ENCODE results near the gene SETD5. TPM values are rescaled to one million over a fixed set of nuclear protein-coding genes. Genes with fewer than 3 reads are reported as not detected.

Gene SETD5
- total and polyA plus RNA-seq, 2 of the 4 experiments (the other 2 are of a cell fraction) = 42.7 to 62.9 TPM

- Histone ChIP-seq H3K14ac (replicated peaks; ENCODE audit: low read depth, low read length) (no peak overlapping the region), H3K56ac (ENCODE audit: extremely low read depth, insufficient read depth, low read length) (no peak overlapping the region), H4K8ac (ENCODE audit: low read depth in 2 of 2, low read length in 2 of 2) (no peak overlapping the region), H2BK15ac (ENCODE audit: low read depth, low read length) (no peak overlapping the region), H2AK5ac (ENCODE audit: low read depth, low read length) (no peak overlapping the region), H2BK120ac (ENCODE audit: low read depth, low read length) (no peak overlapping the region), H3K27me3 (ENCODE audit: control insufficient read depth, insufficient read depth, low read length) (no peaks in the 10 kb centered on the region), H4K20me1 (ENCODE audit: insufficient read depth, low read length) (peaks cover 100% of the 10 kb centered on the region), H3K9me1 (ENCODE audit: insufficient read depth, low read length) (peaks cover 11% of the 10 kb centered on the region; the same call in 1 of the 2 replicates), H3K18ac (ENCODE audit: low read depth, low read length) (no peak overlapping the region), H3K27ac (ENCODE audit: insufficient read depth, low read length) (no peak overlapping the region), H3K36me3 (ENCODE audit: control insufficient read depth, insufficient read depth, low read length) (no peaks in the 10 kb centered on the region), H2AK9ac (replicated peaks; ENCODE audit: low read depth, low read length, poor library complexity) (no peak overlapping the region), H3K4ac (ENCODE audit: low read depth, low read length) (no peak overlapping the region), H3K9ac (ENCODE audit: low read depth, low read length) (no peak overlapping the region), H4K91ac (ENCODE audit: insufficient read depth, low read depth, low read length) (no peak overlapping the region), H3K4me2 (ENCODE audit: low read depth, low read length) (no peak overlapping the region), H2BK5ac (ENCODE audit: low read depth, low read length, poor library complexity, severe bottlenecking) (no peak overlapping the region), H2BK20ac (ENCODE audit: low read depth, low read length) (no peak overlapping the region), H4K5ac (ENCODE audit: low read depth, low read length) (no peak overlapping the region), H3K79me1 (ENCODE audit: low read depth in 1 of 2, low read length in 2 of 2) (peaks cover 0 to 19% of the 10 kb centered on the region in 2 experiments; a peak in 2 of 4 replicates), H3K9me3 (ENCODE audit: control insufficient read depth, insufficient read depth, low read length) (no peaks in the 10 kb centered on the region), H2AFZ (replicated peaks; ENCODE audit: low read length, poor library complexity) (no peak overlapping the region), H3K4me1 (ENCODE audit: control insufficient read depth, insufficient read depth, low read length) (peaks cover 3% of the 10 kb centered on the region), H3K23ac (ENCODE audit: low read depth, low read length) (no peak overlapping the region), H3K4me3 (ENCODE audit: insufficient read depth, low read depth, low read length) (no peak overlapping the region)
- CTCF ChIA-PET = no interaction called here
- WGBS, 2 experiments (ENCODE audit: extremely low coverage in 2 of 2, insufficient read length in 1 of 2) = no CpG with 5 or more reads among the region's 1 CpG
- ATAC-seq (ENCODE audit: low read depth) = no peak
- DNase-seq = no peak
- POLR2A ChIA-PET (ENCODE audit: unreplicated experiment) = no interaction called here
- in situ Hi-C loops (cut with MboI; ENCODE audit: low sequenced_read_pairs) (no loop called here), dilution Hi-C loops (cut with HindIII; ENCODE audit: low sequenced_read_pairs, unreplicated experiment) (no loop called here), intact Hi-C loops (cut with micrococcal nuclease) (no loop called here)
- TF ChIP-seq NFE2L2 (IDR thresholded peaks at IDR 0.05; ENCODE audit: low read depth, low read length) = no peak
- no peak for TF ChIP-seq CEBPB (IDR thresholded peaks at IDR 0.05; ENCODE audit: low read depth, low read length)
- TF ChIP-seq CHD1 (IDR thresholded peaks at IDR 0.05; ENCODE audit: low read depth, low read length) = no peak
- TF ChIP-seq SMC3 (IDR thresholded peaks at IDR 0.05; ENCODE audit: low read depth, low read length) = no peak
- no peak for TF ChIP-seq CTCF (conservative IDR thresholded peaks at IDR 0.05; ENCODE audit: low read depth, low read length)
- no peak for TF ChIP-seq BHLHE40 (IDR thresholded peaks at IDR 0.05; ENCODE audit: low read depth, low read length)
- TF ChIP-seq USF2 (IDR thresholded peaks at IDR 0.05; ENCODE audit: low read depth, low read length) = no peak
- no peak for TF ChIP-seq FOS (IDR thresholded peaks at IDR 0.05; ENCODE audit: low read depth, low read length)
- TF ChIP-seq MXI1 (IDR thresholded peaks at IDR 0.05; ENCODE audit: borderline replicate concordance, low read depth, low read length) = no peak
- no peak for TF ChIP-seq MAFK (IDR thresholded peaks at IDR 0.05; ENCODE audit: low read depth, low read length)
- TF ChIP-seq MAZ (IDR thresholded peaks at IDR 0.05; ENCODE audit: borderline replicate concordance, low read depth, low read length) = no peak
- no peak for TF ChIP-seq RCOR1 (IDR thresholded peaks at IDR 0.05; ENCODE audit: insufficient replicate concordance, low read length)
- no TSS peak for BruUV-seq (replicated peaks)
These were observed 11.1 kb downstream of the SETD5 start for GRCh38 chr3:9408546-9408945.

Data from IMR-90 (cell line).